ENCODE data around the gene PDE11A.

- TF ChIP-seq CTCF (IDR thresholded peaks at IDR 0.05) (no peak), POLR2A (IDR thresholded peaks at IDR 0.05) (no peak), POLR2AphosphoS5 (IDR thresholded peaks at IDR 0.05) (no peak)
Measured at GRCh38 chr2:177610813-177611212, 461.8 kb downstream of the PDE11A start.
